HG03139 (cell line): ENCODE data around the gene RTKN.
"Not testable (repeated sequence)": the region's sequence is repeated elsewhere in the genome, so short reads cannot be mapped to it uniquely, and the experiment has no call there.

Experiments
- ATAC-seq: cut with Tn5 transposase; IDR thresholded peaks from one replicate; pipeline ENCODE4 v1.9.1; 2021; ENCODE audit not compliant: unreplicated experiment

The RTKN gene

DNA sequence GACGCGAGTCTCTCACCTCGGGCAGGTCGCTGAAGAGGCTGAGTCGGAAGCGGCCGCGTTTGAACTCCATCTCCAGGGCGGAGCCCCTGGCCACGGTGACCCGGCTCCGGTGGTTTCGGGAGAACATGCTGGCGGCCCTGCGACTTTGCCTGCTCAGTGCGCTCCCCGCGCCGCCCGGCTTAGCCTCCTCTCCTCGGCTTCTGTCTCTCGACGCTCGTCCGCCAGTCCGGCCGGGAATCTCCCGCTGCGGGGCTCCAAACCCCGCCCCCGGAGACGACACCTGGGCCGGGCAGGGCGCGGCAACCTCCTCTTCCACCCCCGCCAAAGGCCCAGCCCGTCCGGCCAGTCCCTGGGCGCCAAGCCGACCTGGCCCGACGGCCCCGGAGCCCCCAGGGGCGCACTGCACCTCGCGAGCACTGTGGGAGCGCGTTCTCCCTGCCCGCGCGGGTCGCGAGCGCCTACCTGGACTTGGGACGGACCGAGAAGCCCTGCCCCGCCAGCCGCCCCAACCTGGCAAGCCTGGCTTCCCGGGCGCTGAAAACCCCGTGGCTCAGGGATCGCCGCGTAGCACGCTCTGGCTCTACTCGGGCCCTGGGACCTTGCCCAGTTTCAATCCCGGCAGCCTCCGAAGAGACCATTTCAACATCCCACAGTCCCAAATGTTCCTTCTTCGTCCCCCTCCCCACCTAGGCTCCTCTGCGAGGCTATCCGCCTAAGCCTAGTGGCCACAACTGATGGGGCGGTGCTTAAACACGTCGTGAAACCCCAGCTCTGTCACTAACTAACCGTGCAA is at the start of gene RTKN:
Gene RTKN, minus strand, starts transcription at position 248 of the 793 bp plus-strand sequence. Its CDS starts 121 bp downstream, at position 127.
- peak; percentile 37 for ATAC-seq

GRCh38 chr2:74489906-74490305 is 48.2 kb upstream of the RTKN start:
- no peak for ATAC-seq

GRCh38 chr2:74488643-74489481 is 47.1 kb upstream of the RTKN start:
- no peak for ATAC-seq

GRCh38 chr2:74486141-74486540 is 44.4 kb upstream of the RTKN start:
- no peak for ATAC-seq

DNA sequence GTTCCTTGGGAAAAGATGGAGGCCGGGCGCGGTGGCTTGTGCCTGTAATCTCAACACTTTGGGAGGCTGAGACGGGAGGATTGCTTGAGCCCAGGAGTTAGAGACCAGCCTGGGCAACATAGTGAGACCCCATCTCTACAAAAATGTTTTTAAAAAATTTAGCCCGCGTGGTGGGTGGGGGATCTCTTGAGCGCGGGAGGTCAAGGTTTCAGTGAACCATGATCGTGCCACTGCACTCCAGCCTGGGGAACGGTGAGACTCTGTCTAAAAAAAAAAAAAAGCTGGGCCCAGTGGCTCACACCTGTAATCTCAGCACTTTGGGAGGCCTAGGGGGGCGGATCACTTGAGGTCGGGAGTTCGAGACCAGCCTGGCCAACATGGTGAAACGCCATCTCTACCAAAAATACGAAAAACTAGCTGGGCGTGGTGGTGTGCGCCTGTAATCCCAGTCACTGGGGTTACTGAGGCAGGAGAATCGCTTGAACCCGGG is 42.0 kb upstream of the RTKN start:
- not testable (repeated sequence) for ATAC-seq

- peak; percentile 80 for ATAC-seq
Measured at GRCh38 chr2:74482801-74483674, 41.3 kb upstream of the RTKN start, which contains the start of the genes CCDC142 and TTC31. TSS of gene CCDC142 (minus strand) at chr2:74482998. CDS start at chr2:74482837, 161 bp downstream. TSS of gene TTC31 (plus strand) at chr2:74483081. CDS start at chr2:74483096, 15 bp downstream.

- ATAC-seq = peak; percentile 34
Measured at GRCh38 chr2:74481961-74482800, 40.4 kb upstream of the RTKN start.

- ATAC-seq = no peak
Measured at GRCh38 chr2:74481431-74481830, 39.7 kb upstream of the RTKN start.

- no peak for ATAC-seq
Measured at GRCh38 chr2:74474899-74475298, 33.2 kb upstream of the RTKN start.

- ATAC-seq = no peak
Measured at GRCh38 chr2:74474481-74474880, 32.7 kb upstream of the RTKN start.

DNA sequence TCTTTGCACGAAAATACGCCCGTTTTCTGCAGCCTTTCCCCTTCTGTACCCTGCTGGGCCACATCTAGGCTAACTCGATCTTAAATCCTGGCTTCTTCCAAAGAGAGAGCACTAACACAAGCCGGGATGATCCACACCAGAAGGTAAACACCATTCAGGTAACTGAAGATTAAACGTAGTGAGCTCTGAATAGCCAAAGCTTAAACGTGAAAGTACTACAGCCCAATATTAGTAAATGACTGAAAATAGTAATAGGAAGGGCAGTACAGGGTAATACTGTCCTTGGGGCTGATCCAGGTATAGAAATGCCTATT is 31.2 kb upstream of the RTKN start:
- no peak for ATAC-seq

GRCh38 chr2:74472086-74472944 is 30.6 kb upstream of the RTKN start, which contains the start of gene MRPL53:
TSS of gene MRPL53 (minus strand) at chr2:74472680. CDS start at chr2:74472660, 20 bp downstream.
- peak; percentile 86 for ATAC-seq

DNA sequence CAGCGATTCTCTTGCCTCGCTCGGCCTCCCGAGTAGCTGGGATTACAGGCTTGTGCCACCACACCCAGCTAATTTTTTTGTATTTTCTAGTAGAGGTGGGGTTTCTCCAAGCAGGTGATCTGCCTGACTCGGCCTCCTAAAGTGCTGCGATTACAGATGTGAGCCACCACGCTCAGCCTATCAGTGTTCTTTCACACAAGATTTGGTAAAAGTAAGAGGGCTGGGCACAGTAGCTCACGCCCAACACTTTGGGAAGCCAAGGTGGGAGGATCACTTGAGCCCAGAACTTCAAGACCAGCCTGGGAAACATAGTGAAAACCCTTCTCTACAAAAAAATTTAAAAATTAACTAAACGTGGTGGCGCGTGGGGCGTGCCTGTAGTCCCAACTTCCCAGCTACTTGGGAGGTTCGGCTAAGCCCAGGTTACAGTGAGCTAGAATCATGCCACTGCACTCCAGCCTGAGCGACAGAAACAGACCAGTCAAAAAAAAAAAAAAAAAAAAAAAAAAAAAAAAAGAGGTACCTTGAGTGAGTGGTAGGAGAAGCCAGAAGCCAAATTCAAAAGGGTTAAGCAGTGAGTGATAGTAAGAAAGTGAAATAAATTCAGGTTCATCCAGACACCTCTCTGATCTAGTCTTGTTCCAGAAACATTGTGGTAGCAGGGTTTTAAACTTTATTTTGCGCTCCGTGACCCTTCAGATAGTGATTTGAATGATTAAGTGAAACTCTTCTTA is 29.8 kb upstream of the RTKN start:
- no peak for ATAC-seq

- ATAC-seq = not testable (repeated sequence)
Measured at GRCh38 chr2:74470742-74471141, 29.0 kb upstream of the RTKN start.

DNA sequence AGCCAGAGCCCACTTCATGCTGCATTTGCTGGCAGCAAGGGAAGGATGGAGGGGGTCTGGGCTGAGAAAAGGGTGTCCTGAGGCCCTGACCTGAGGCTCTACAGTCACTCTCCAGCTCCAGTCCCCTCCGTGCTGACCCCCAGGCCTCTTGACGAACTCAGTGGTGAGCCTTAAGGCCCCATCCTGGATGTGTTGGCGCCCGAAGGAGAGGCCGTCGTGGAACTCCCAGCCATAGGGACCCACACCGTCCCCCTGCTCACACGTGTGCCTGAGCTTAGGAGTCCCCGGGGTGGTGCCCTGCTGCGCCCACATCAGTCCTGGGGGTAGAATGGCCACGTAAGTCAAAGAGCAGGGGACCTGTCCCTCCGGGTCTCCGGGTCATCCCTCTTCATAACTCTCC is 22.7 kb upstream of the RTKN start:
- ATAC-seq = no peak

- no peak for ATAC-seq
Measured at GRCh38 chr2:74462786-74463105, 21.0 kb upstream of the RTKN start.

DNA sequence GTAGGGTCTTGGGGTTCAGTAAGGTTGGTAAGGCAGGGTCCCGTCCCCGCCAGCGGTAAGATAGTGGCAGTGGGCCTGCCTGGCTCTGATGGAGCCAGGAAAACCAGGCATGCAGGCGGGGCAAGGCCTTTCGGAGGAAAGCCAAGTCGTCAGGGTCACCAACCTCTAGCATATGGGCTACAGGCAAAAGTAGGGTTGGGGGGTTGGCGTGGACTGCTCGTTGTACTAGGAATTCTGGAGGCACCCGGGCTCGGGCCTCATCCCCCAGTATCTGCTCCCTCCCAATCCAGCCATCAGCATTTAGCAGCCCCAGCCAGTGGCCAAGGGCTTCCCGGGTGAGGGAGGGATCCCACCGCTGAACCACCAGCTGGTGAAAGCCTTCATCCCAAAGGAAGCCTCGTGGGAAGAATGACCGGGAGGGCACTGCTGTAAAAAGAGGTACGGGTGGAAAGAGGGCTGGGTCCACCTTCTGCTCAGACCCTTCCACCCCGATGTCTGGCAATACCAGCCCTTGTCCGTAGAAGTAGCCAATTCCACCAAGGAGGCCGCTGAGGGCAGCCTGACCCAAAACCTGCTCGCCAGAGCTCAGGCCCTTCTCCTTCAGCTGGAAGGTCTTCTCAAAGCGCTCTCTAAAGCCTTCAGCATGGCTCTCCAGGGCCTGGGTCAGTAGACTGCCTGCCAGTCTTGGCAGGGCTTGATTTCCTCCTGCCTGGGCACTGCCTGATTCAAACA is 20.5 kb upstream of the RTKN start:
- ATAC-seq = no peak
